SK-N-SH (cell line): ENCODE measurements around the gene RCAN1.

Source experiments
- CHD2 ChIP-seq: fragments of 150-350 bp; IDR thresholded peaks from 2 replicates; pipeline ENCODE4 v1.6.1; 2018; ENCODE audit warnings: low read length; ENCODE audit not compliant: partially characterized antibody
- EP300 ChIP-seq, 2 experiments: IDR thresholded peaks; 2 replicates each; pipeline versions ENCODE4 v1.4.0 to v1.6.1; 2012; ENCODE audit warnings: borderline replicate concordance in 1 of 2, low read depth in 1 of 2, low read length in 1 of 2
- EZH2phosphoT487 ChIP-seq: fragments of 200-600 bp; sonication (generic); IDR thresholded peaks from 2 replicates; pipeline ENCODE4 v1.6.1; 2017; ENCODE audit warnings: low read depth, mixed run types, mild to moderate bottlenecking, antibody characterized with exemption, moderate library complexity, borderline replicate concordance
- FOSL2 ChIP-seq: IDR thresholded peaks from 2 replicates; pipeline ENCODE4 v1.4.0; 2012; ENCODE audit warnings: low read depth, mild to moderate bottlenecking, moderate library complexity, borderline replicate concordance
- MEF2A ChIP-seq: IDR thresholded peaks from 2 replicates; pipeline ENCODE4 v1.4.0; 2012; ENCODE audit warnings: low read depth, borderline replicate concordance
- NRF1 ChIP-seq: IDR thresholded peaks from 2 replicates; pipeline ENCODE4 v1.6.1; 2012; ENCODE audit warnings: low read depth, mild to moderate bottlenecking, low read length
- POLR2AphosphoS5 ChIP-seq: IDR thresholded peaks from 2 replicates; pipeline ENCODE4 v1.6.1; 2012; ENCODE audit warnings: low read depth, low read length
- TF ChIP-seq, protein P1 (sequence below): IDR thresholded peaks from 2 replicates; pipeline ENCODE4; 2012
- TF ChIP-seq, protein P2 (sequence below): fragments of 200-600 bp; sonication (generic); IDR thresholded peaks from 2 replicates; pipeline ENCODE4 v1.6.1; 2017; ENCODE audit warnings: antibody characterized with exemption, mild to moderate bottlenecking, moderate library complexity
- TF ChIP-seq, protein P3 (sequence below): IDR thresholded peaks from 2 replicates; pipeline ENCODE4 v1.4.0; 2012; ENCODE audit warnings: low read depth, borderline replicate concordance
- TF ChIP-seq, protein P4 (sequence below): fragments of 150-350 bp; IDR thresholded peaks from 2 replicates; pipeline ENCODE4 v1.6.1; 2017; ENCODE audit warnings: antibody characterized with exemption, low read length, low read depth, borderline replicate concordance

DNA sequence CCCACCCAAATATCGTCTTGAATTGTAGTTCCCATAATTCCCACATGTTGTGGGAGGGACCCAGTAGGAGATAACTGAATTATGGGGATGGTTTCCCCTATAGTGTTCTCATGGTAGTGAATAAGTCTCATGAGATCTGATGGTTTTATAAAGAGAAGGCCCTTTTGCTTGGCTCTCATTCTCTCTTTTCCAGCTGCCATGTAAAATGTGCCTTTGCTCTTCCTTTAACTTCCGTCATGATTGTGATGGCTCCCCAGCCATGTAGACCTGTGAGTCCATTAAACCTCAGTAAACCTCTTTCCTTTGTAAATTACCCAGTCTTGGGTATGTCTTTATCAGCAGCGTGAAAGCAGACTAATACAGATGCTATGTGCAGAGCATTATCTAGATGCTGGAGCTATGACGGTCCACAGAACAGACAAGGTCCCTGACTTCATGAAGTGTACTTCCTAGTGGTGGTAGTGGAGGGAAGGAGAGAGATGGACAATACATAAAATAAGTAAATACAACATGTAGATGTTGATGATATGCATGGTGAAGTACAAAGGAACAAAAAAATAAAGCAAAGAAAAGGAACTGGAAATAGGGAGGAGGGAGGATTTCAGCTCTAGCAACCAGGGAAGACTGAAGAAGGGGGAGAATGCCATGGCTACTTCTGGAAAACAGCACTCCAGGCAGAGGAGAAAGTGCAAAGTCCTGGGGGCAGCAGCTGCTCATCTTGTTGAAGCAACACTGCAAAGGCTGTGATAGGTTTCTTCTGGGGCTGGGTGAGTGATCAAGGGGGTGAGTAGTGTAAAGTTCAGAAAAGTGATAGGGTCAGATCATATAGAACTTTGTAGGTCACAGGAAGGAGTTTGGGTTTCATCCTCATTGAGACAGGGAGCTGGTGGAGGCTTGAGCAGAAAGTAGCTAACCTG, 6.8 kb upstream of the RCAN1 start:
- TF ChIP-seq, protein P1, sequence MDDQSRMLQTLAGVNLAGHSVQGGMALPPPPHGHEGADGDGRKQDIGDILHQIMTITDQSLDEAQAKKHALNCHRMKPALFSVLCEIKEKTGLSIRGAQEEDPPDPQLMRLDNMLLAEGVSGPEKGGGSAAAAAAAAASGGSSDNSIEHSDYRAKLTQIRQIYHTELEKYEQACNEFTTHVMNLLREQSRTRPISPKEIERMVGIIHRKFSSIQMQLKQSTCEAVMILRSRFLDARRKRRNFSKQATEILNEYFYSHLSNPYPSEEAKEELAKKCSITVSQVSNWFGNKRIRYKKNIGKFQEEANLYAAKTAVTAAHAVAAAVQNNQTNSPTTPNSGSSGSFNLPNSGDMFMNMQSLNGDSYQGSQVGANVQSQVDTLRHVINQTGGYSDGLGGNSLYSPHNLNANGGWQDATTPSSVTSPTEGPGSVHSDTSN, result no peak
- TF ChIP-seq, protein P2, sequence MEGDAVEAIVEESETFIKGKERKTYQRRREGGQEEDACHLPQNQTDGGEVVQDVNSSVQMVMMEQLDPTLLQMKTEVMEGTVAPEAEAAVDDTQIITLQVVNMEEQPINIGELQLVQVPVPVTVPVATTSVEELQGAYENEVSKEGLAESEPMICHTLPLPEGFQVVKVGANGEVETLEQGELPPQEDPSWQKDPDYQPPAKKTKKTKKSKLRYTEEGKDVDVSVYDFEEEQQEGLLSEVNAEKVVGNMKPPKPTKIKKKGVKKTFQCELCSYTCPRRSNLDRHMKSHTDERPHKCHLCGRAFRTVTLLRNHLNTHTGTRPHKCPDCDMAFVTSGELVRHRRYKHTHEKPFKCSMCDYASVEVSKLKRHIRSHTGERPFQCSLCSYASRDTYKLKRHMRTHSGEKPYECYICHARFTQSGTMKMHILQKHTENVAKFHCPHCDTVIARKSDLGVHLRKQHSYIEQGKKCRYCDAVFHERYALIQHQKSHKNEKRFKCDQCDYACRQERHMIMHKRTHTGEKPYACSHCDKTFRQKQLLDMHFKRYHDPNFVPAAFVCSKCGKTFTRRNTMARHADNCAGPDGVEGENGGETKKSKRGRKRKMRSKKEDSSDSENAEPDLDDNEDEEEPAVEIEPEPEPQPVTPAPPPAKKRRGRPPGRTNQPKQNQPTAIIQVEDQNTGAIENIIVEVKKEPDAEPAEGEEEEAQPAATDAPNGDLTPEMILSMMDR, result no peak
- no peak for TF ChIP-seq EZH2phosphoT487
- TF ChIP-seq, protein P3, sequence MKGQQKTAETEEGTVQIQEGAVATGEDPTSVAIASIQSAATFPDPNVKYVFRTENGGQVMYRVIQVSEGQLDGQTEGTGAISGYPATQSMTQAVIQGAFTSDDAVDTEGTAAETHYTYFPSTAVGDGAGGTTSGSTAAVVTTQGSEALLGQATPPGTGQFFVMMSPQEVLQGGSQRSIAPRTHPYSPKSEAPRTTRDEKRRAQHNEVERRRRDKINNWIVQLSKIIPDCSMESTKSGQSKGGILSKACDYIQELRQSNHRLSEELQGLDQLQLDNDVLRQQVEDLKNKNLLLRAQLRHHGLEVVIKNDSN, result no peak
- TF ChIP-seq FOSL2, result no peak
- TF ChIP-seq, protein P4, sequence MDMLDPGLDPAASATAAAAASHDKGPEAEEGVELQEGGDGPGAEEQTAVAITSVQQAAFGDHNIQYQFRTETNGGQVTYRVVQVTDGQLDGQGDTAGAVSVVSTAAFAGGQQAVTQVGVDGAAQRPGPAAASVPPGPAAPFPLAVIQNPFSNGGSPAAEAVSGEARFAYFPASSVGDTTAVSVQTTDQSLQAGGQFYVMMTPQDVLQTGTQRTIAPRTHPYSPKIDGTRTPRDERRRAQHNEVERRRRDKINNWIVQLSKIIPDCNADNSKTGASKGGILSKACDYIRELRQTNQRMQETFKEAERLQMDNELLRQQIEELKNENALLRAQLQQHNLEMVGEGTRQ, result no peak
- TF ChIP-seq EP300 (IDR thresholded peaks at IDR 0.05; ENCODE audit: borderline replicate concordance in 1 of 2, low read depth in 1 of 2, low read length in 1 of 2), result no peak
- no peak for TF ChIP-seq CHD2
- TF ChIP-seq MEF2A, result no peak
- TF ChIP-seq NRF1, result no peak
- TF ChIP-seq POLR2AphosphoS5, result no peak
